Duodenal mucosa (tissue), 2 donors: ENCODE data around the gene HECA.
A peak's percentile ranks its signal among the peaks of the same experiment; 100 is the strongest.

Experiments used
- H3K27ac ChIP-seq: one replicate; pipeline ENCODE4 v1.7.0; 2013; ENCODE audit warnings: low read depth, low read length
- H3K27me3 ChIP-seq, 2 donors: one replicate each; pipeline ENCODE4 v1.7.0; 2013; ENCODE audit warnings: low read length in 2 of 2, control low read depth in 1 of 2; ENCODE audit not compliant: insufficient read depth in 2 of 2, control insufficient read depth in 1 of 2
- H3K36me3 ChIP-seq, 2 donors: one replicate each; pipeline ENCODE4 v1.7.0; 2013; ENCODE audit warnings: low read length in 2 of 2, control low read depth in 1 of 2; ENCODE audit not compliant: insufficient read depth in 2 of 2, control insufficient read depth in 1 of 2
- H3K4me1 ChIP-seq, 2 donors: one replicate each; pipeline ENCODE4 v1.7.0; 2013; ENCODE audit warnings: low read length in 2 of 2, control low read depth in 1 of 2; ENCODE audit not compliant: insufficient read depth in 2 of 2, control insufficient read depth in 1 of 2
- H3K4me3 ChIP-seq, 2 donors: one replicate each; pipeline ENCODE4 v1.7.0; 2013; ENCODE audit warnings: low read length in 2 of 2, low read depth in 1 of 2
- H3K9ac ChIP-seq, 2 donors: one replicate each; pipeline ENCODE4 v1.7.0; 2013; ENCODE audit warnings: low read length in 2 of 2, low read depth in 1 of 2
- H3K9me3 ChIP-seq, 2 donors: one replicate each; pipeline ENCODE4 v1.7.0; 2013; ENCODE audit warnings: low read length in 2 of 2, control low read depth in 1 of 2; ENCODE audit not compliant: control insufficient read depth in 1 of 2

HECA gene

GRCh38 chr6:139134817-139135577 is at the start of gene HECA:
Gene HECA, plus strand, starts transcription at chr6:139135080. Its CDS starts 317 bp downstream, at chr6:139135397.
- Histone ChIP-seq H3K4me3 (peak within 1 kb of the TSS; percentile 92 to 93), H3K27me3 (no peaks in the 10 kb centered on the region)

GRCh38 chr6:139091826-139092225 is 43.1 kb upstream of the HECA start:
- H3K27ac ChIP-seq, result no peak overlapping the region
- no peaks in the 10 kb centered on the region for H3K4me1 ChIP-seq
- H3K36me3 ChIP-seq, result no peaks in the 10 kb centered on the region
- no peaks in the 10 kb centered on the region for H3K9me3 ChIP-seq
- H3K27me3 ChIP-seq, result no peaks in the 10 kb centered on the region
- no peak overlapping the region for H3K9ac ChIP-seq
- no peak overlapping the region for H3K4me3 ChIP-seq

More at GRCh38 chr6:139134817-139135577, at the start of gene HECA:
- Histone ChIP-seq H3K27ac (peak within 1 kb of the TSS; percentile 93), H3K9me3 (no peaks in the 10 kb centered on the region), H3K9ac (peak within 1 kb of the TSS; percentile 94), H3K36me3 (no peaks in the 10 kb centered on the region), H3K4me1 (peaks cover 13 to 26% of the 10 kb centered on the region in 2 donors)

DNA sequence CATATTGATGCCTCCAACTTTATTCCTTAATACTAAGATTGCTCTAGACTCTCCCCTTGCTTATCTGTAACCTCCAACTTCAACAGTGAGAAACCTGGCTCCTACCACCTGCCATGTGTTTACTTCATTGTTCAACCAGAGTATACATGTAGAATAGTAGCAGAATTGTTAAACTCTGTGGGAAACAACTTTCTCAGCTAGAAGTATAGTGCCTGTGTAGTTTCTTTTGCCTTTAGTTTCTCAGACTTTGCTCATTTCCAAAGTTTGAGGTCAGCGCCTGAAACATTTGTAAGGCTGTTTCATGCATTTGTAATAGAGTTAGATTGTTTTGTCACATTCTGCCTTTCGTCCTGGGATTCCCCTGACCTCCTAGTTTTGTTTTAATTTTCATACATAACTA is 34.9 kb upstream of the HECA start:
- Histone ChIP-seq H3K9me3 (no peaks in the 10 kb centered on the region), H3K4me1 (no peaks in the 10 kb centered on the region), H3K36me3 (no peaks in the 10 kb centered on the region), H3K27ac (no peak overlapping the region), H3K4me3 (no peak overlapping the region), H3K9ac (no peak overlapping the region), H3K27me3 (no peaks in the 10 kb centered on the region)

DNA sequence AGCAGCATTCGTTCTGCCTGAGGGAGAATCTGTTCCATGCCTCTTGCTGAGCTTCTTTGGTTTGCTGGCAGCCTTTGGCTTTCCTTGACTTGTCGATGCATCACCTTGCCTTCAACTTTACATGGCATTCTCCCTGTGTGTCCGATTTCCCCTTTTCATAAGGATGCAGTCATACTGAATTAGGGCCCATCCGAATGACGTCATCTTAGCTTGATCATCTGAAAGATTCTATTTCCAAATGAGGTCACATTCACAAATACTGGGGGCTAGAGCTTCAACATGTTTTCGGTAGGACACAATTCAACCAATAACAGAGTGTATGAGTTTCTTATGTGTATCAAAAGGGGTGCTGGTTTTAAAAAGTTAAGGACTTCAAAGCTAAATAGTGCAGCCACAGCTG is 27.8 kb upstream of the HECA start:
- H3K36me3 ChIP-seq, result no peaks in the 10 kb centered on the region
- no peak overlapping the region for H3K9ac ChIP-seq
- no peaks in the 10 kb centered on the region for H3K27me3 ChIP-seq
- H3K4me1 ChIP-seq, result no peaks in the 10 kb centered on the region
- no peaks in the 10 kb centered on the region for H3K9me3 ChIP-seq
- H3K27ac ChIP-seq, result no peak overlapping the region
- H3K4me3 ChIP-seq, result no peak overlapping the region

GRCh38 chr6:139108378-139108777 is 26.5 kb upstream of the HECA start:
- Histone ChIP-seq H3K27ac (no peak overlapping the region), H3K9me3 (no peaks in the 10 kb centered on the region), H3K4me1 (no peaks in the 10 kb centered on the region), H3K36me3 (no peaks in the 10 kb centered on the region), H3K4me3 (no peak overlapping the region), H3K9ac (no peak overlapping the region), H3K27me3 (no peaks in the 10 kb centered on the region)

GRCh38 chr6:139109558-139109957 is 25.3 kb upstream of the HECA start:
- H3K4me1 ChIP-seq, result no peaks in the 10 kb centered on the region

DNA sequence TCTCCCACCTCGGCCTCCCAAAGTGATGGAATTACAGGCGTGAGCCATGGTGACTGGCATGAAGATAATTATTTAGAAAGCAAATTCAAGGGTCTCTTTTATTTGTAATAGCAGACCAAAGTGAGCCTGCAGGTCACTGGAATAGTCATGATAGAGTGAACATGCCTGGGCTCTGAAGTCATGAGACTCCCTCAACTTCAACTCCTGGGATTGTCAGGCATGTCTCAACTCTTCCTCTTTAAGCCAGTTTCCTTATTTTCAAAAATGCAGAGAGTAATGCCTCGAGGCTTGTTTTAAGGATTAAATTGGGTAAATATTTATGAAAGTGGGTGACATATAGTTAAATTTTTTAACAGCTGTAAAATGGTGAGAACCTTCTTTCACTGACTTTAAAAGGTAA is 22.7 kb upstream of the HECA start:
- Histone ChIP-seq H3K27me3 (no peaks in the 10 kb centered on the region), H3K4me3 (no peak overlapping the region), H3K27ac (no peak overlapping the region), H3K9me3 (no peaks in the 10 kb centered on the region), H3K9ac (no peak overlapping the region), H3K4me1 (no peaks in the 10 kb centered on the region), H3K36me3 (no peaks in the 10 kb centered on the region)

More at GRCh38 chr6:139109558-139109957, 25.3 kb upstream of the HECA start:
- Histone ChIP-seq H3K36me3 (no peaks in the 10 kb centered on the region), H3K4me3 (no peak overlapping the region), H3K9ac (no peak overlapping the region), H3K27me3 (no peaks in the 10 kb centered on the region), H3K27ac (no peak overlapping the region), H3K9me3 (no peaks in the 10 kb centered on the region)

DNA sequence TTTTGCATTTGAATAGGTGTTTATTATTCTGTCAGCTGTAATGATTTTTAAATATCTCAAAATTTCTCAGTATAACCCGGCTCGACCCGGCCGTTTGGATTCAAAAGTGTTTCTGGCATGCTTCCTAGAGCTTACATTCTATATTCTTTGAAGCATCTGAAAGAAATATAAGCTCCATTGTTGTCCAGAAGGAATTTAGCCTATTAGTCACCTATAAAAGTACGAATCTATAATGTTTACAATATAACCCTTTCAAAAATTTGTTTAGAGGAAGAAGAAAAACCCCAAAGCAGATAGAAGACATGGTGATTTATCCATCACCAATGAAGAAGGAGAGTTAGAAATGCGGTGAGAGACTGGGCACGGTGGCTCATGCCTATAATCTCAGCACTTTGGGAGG is 22.3 kb upstream of the HECA start:
- no peaks in the 10 kb centered on the region for H3K36me3 ChIP-seq
- H3K4me3 ChIP-seq, result no peak overlapping the region
- no peaks in the 10 kb centered on the region for H3K27me3 ChIP-seq
- H3K4me1 ChIP-seq, result no peaks in the 10 kb centered on the region
- no peak overlapping the region for H3K9ac ChIP-seq
- no peaks in the 10 kb centered on the region for H3K9me3 ChIP-seq
- no peak overlapping the region for H3K27ac ChIP-seq

- no peaks in the 10 kb centered on the region for H3K27me3 ChIP-seq
- H3K9ac ChIP-seq, result no peak overlapping the region
- H3K4me3 ChIP-seq, result no peak overlapping the region
- H3K27ac ChIP-seq, result no peak overlapping the region
- no peaks in the 10 kb centered on the region for H3K4me1 ChIP-seq
- no peaks in the 10 kb centered on the region for H3K36me3 ChIP-seq
- H3K9me3 ChIP-seq, result peaks cover 5% of the 10 kb centered on the region in 2 donors
These were observed 20.1 kb upstream of the HECA start for GRCh38 chr6:139114746-139115145.

DNA sequence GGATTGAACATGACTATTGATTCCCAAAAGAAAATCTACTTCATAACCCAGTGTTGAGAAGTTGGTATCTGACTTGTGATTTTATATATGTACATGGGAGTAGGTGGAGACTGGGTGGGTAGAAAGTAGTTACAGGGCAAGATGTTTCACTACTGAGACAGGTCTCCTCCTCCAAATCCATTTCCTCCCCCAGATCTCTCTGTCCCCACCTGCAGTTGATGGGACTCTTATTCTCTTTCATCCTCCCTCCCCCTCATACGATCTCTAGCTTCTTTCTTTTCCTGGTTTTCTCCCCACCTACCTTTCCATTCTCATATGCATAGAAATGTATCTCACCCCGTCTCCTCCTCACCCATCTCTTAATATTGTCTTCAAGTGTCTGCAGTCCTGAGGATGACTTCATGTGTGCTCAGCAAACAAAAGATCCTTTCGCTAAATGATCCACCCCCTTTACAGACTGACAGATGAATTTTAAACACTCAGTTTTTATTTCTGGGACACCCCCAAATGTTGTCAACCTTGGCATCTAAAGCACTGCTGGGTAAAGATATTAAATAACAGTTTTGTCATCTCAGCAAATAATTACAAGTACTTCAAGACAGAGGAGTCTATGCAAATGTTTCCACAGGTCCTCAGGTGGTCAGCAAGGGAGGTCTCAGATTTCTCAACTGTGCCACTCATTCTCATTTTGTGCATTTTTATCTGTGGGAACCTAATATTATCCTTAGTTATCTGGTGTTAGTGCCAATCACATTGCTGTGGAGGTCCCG is 18.7 kb upstream of the HECA start:
- H3K27ac ChIP-seq, result no peak overlapping the region
- no peaks in the 10 kb centered on the region for H3K27me3 ChIP-seq
- H3K9me3 ChIP-seq, result peaks cover 8 to 15% of the 10 kb centered on the region in 2 donors
- H3K4me3 ChIP-seq, result no peak overlapping the region
- no peak overlapping the region for H3K9ac ChIP-seq
- H3K36me3 ChIP-seq, result no peaks in the 10 kb centered on the region
- no peaks in the 10 kb centered on the region for H3K4me1 ChIP-seq
